Activated CD8-positive, alpha-beta memory T cell treated with anti-CD3 and anti-CD28 coated beads, Interleukin-2, amount 50 U/mL, for 24 hours (primary cell): ENCODE data around the gene TMIGD1.

Experiments used
- DNase-seq: peaks from one replicate; pipeline ENCODE4 v3.0.0-alpha.2; 2020; ENCODE audit errors: extremely low read depth

Gene TMIGD1

DNA sequence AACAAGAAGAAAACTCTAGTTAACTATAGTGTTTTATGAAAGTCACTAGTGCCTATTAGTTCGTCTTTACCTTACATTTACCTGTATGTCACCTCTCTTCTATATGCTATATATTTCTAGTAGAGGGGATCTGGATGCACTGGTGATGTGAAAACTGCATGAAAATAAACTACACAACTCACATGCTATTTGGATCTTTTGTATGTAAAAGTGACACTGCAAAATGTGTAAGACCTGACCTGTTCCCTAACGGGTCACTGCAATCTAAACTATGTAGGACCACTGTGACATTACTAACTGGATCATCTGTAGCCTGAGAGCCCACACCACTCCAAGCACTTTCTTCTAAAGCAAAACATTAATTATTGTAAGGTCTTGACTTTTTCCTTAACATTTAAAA lies 43.8 kb downstream of the TMIGD1 start:
- no peak for DNase-seq

DNA sequence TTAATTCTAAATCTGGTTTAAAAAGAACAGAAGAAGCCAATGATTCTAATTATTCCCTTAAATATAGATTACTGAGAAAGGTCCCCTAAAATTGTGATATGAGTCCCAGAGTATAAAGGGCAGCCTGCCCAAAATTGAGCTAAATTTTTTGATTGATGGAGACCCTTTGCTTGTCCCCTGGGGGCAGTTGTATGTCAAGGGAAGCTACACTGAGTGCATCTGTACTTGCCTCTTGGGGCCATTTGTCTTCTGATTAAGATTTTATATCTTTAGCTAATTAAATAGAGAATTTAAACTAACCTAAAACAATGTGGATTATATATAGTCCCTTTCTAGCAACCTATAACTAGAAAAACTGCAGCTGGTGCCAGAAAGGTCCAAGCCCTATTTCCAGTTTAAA lies 54.7 kb downstream of the TMIGD1 start:
- DNase-seq = no peak

DNA sequence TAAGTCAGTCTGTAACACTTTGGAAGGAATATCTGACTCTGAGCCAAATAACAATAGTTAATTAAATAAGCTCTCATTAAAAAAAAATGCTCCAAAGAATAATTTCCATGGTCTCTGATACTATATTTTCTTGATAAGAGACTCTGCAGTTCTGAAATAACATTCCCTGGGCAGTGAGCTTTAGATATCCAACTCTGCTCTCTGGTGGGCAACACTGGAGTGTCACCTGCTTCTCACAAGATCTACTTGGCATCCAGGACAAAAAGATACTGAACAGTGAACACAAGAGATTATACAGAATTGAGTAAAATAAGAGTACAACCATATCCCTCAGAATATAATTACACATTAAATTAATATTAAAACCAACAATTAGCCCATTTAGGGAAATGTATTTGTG lies 55.8 kb downstream of the TMIGD1 start:
- DNase-seq = no peak

DNA sequence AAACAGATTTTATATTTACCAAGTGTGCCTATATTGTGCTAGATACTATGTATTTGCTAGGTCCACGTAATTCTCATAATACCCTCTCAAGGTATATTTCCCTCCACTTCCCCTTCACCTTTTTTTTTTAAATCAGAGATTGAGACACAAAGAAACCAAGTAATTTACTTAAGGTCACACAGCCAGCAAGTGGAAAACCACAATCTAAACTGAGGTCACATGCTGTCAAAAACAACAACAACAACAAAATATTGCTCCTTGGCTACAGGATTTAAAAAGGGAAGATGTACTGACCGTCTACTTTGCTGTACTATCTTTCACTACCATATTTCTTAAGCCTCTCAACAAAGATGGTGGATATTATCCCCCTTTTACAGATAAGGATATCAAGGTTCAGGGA lies 57.9 kb downstream of the TMIGD1 start:
- DNase-seq = no peak

DNA sequence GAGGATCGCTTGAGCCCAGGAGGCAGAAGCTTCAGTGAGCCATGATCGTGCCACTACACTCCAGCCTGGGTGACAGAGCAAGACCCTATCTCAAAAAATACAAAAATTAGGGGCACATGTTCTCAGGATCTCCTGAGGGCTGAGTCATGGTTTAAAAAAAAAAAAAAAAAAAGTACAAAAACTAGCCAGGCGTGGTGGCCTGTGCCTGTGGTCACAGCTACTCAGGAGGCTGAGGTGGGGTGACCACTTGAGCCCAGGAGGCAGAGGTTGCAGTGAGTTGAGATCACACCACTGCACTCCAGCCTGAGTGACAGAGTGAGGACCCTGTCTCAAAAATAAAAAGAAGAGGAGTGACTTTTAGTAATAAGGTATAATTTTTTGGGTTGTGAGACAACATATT lies 59.0 kb downstream of the TMIGD1 start:
- DNase-seq = no peak

DNA sequence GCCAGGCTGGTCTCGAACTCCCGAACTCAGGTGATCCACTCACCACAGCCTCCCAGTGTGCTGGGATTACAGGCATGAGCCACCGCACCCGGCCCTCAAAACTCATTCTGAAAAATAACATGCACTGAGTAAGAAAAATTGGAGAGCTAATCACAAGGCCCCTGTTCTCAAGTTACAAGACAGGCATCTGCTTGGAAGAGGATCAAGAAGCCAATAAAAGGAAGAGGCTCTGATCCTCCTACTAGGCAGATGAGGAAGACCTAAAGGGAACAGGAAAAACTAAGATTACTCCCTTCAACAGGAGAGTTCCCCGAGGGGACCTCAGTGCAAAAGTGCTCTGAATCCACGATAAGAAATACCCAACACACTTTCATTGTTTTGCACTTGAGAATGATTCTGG lies 60.5 kb downstream of the TMIGD1 start:
- DNase-seq = no peak

DNA sequence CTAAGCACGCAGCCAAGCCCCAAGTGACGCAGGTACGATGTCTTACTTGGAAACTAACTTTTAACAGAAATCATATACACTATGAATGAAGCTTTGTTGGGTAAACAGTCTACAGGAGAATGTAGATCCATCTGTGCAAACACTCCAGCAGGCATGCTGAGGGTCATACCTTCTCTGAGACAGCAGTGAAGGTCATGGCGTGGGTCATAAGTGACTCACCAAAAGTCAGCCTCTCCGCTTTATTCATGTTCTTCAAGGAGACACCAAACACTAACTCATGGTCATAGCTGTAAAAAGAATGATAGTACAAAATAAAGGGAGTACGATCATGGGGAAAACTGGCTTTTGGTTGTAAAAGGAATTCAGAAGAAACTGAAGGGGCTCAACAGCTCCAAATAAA lies 62.8 kb downstream of the TMIGD1 start:
- no peak for DNase-seq

DNA sequence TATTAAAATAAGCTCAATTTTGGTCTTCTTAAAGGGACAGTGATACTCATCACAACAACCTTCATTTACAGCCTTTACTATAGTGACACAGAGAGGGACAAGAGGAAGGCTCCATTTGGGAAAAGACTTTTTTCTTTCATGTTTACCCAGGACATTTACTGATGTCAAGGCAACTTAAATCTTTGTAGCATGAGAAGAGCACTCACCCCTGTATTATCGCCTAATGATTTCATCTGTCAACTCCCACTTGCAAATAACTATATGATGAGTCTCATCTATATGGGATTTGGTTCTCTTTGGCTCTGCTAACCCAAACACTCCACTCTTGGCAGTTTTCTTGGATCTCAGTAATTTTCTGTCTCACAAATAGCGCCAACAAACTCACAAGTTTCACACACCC lies 66.2 kb downstream of the TMIGD1 start:
- DNase-seq = no peak
